Esophagus squamous epithelium (tissue), 5 donors: ENCODE results near the gene FEZ2. TPM values are rescaled to one million over a fixed set of nuclear protein-coding genes. Genes with fewer than 3 reads are reported as not detected.

Experiments used
- DNase-seq: peaks from one replicate; lab custom pipeline; 2025; lab: John Stamatoyannopoulos, UW
- H3K27ac ChIP-seq, 4 donors: fragments of 200-600 bp; sonication (generic); one replicate each; pipeline ENCODE4 v1.5.1; 2016 to 2019; ENCODE audit warnings: mild to moderate bottlenecking in 1 of 4
- H3K27me3 ChIP-seq, 4 donors: fragments of 200-600 bp; sonication (generic); 1 replicate in 3 of 4; 2 replicates in 1 of 4; pipeline versions ENCODE4 v1.5.1 to v1.6.0; 2017 to 2021; ENCODE audit warnings: antibody characterized with exemption in 1 of 4
- H3K36me3 ChIP-seq, 3 donors: fragments of 200-600 bp; sonication (generic); one replicate each; pipeline ENCODE4 v1.5.1; 2016 to 2019
- H3K4me1 ChIP-seq, 3 donors: fragments of 200-600 bp; sonication (generic); one replicate each; pipeline ENCODE4 v1.5.1; 2017 to 2019
- H3K4me3 ChIP-seq, 4 donors: fragments of 200-600 bp; sonication (generic); 1 replicate in 3 of 4; 2 replicates in 1 of 4; pipeline ENCODE4 v1.5.1; 2016 to 2019; ENCODE audit warnings: mild to moderate bottlenecking in 2 of 4, moderate library complexity in 1 of 4
- H3K9me3 ChIP-seq, 3 donors: fragments of 200-600 bp; sonication (generic); one replicate each; pipeline ENCODE4 v1.5.1; 2016 to 2019
- CTCF ChIP-seq, 6 experiments: fragments of 450-650 bp in 4 of 6; fragments of 200-600 bp in 2 of 6; sonication (generic) in 2 of 6; IDR thresholded peaks; one replicate each; pipeline ENCODE4 v1.5.1; 2016 to 2019; ENCODE audit warnings: antibody characterized with exemption in 6 of 6, mild to moderate bottlenecking in 4 of 6, moderate library complexity in 4 of 6
- POLR2A ChIP-seq, 4 donors: fragments of 450-650 bp; IDR thresholded peaks; one replicate each; pipeline ENCODE4 v1.6.1; 2017; ENCODE audit warnings: antibody characterized with exemption in 4 of 4, mild to moderate bottlenecking in 4 of 4, moderate library complexity in 3 of 4
- WGBS, 2 donors: methylation state at CpG; one replicate each; pipeline ENCODE4 v1.1.5; 2018; 5-methylcytosine and 5-hydroxymethylcytosine counted together
- intact Hi-C: fragments of 100-400 bp; cut with DNase I; formaldehyde crosslinking; loops from one replicate; pipeline ENCODE4 v1.15.0; 2022
- total RNA-seq, 4 donors: library from RNA; depleted of rRNA; stranded (reverse); fragments of >200 nt; gene quantifications; one replicate each; pipeline ENCODE4 v1.1.0, GENCODE V29; 2016
- donor health status: DM: yes; HTN: yes; CAD: no.

FEZ2 gene
- total RNA-seq, 4 donors from 2014 or later = 9.2 to 34.9 (median 26.4) TPM

- WGBS, 2 donors = 75 to 80% methylated on average over 3 of the region's 3 CpGs
- H3K27ac ChIP-seq = no peak overlapping the region
- no peaks in the 10 kb centered on the region for H3K9me3 ChIP-seq
- TF ChIP-seq CTCF (IDR thresholded peaks at IDR 0.05) (no peak), POLR2A (IDR thresholded peaks at IDR 0.05) (no peak)
- H3K4me3 ChIP-seq = no peak overlapping the region
- peaks cover 0 to 11% (median 0%) of the 10 kb centered on the region in 3 donors for H3K4me1 ChIP-seq
- DNase-seq = no peak
- intact Hi-C loops = no loop called here
- no peaks in the 10 kb centered on the region for H3K27me3 ChIP-seq
- peaks cover 0 to 31% (median 0%) of the 10 kb centered on the region in 3 donors for H3K36me3 ChIP-seq
Measured at GRCh38 chr2:36530983-36531354, 67.0 kb downstream of the FEZ2 start.

GRCh38 chr2:36530178-36530982, 67.6 kb downstream of the FEZ2 start:
- H3K4me3 ChIP-seq = no peak overlapping the region
- DNase-seq = no peak
- no peaks in the 10 kb centered on the region for H3K27me3 ChIP-seq
- TF ChIP-seq CTCF (IDR thresholded peaks at IDR 0.05) = no peak
- no peak for TF ChIP-seq POLR2A (IDR thresholded peaks at IDR 0.05)
- 89 to 95% methylated on average over 8 to 9 of the region's 9 CpGs for WGBS, 2 donors
- H3K36me3 ChIP-seq = peaks cover 0 to 34% (median 0%) of the 10 kb centered on the region in 3 donors
- intact Hi-C loops = no loop called here
- peaks cover 0 to 11% (median 0%) of the 10 kb centered on the region in 3 donors for H3K4me1 ChIP-seq
- H3K9me3 ChIP-seq = no peaks in the 10 kb centered on the region
- H3K27ac ChIP-seq = no peak overlapping the region

- H3K4me3 ChIP-seq = no peak overlapping the region
- no peak overlapping the region for H3K27ac ChIP-seq
- peaks cover 0 to 49% (median 0%) of the 10 kb centered on the region in 3 donors for H3K36me3 ChIP-seq
- intact Hi-C loops = no loop called here
- H3K4me1 ChIP-seq = peaks cover 0 to 11% (median 0%) of the 10 kb centered on the region in 3 donors
- DNase-seq = no peak
- no peaks in the 10 kb centered on the region for H3K9me3 ChIP-seq
- TF ChIP-seq POLR2A (IDR thresholded peaks at IDR 0.05) (no peak), CTCF (IDR thresholded peaks at IDR 0.05) (no peak)
- WGBS, 2 donors = 72 to 82% methylated on average over 7 of the region's 7 CpGs
- no peaks in the 10 kb centered on the region for H3K27me3 ChIP-seq
Measured at GRCh38 chr2:36528766-36529392, 69.1 kb downstream of the FEZ2 start.

- Histone ChIP-seq H3K4me3 (no peak overlapping the region), H3K36me3 (peaks cover 0 to 55% (median 0%) of the 10 kb centered on the region in 3 donors), H3K27me3 (no peaks in the 10 kb centered on the region), H3K4me1 (peaks cover 0 to 11% (median 0%) of the 10 kb centered on the region in 3 donors), H3K9me3 (no peaks in the 10 kb centered on the region), H3K27ac (no peak overlapping the region)
- DNase-seq = no peak
- WGBS, 2 donors = 75 to 85% methylated on average over 4 of the region's 4 CpGs
- TF ChIP-seq CTCF (IDR thresholded peaks at IDR 0.05) = no peak
- TF ChIP-seq POLR2A (IDR thresholded peaks at IDR 0.05) = no peak
- intact Hi-C loops = no loop called here
Measured at GRCh38 chr2:36528274-36528673, 69.7 kb downstream of the FEZ2 start.

GRCh38 chr2:36526226-36526625, 71.7 kb downstream of the FEZ2 start:
- H3K4me3 ChIP-seq = no peak overlapping the region
- WGBS, 2 donors = 66 to 72% methylated on average over 2 of the region's 2 CpGs
- intact Hi-C loops = no loop called here
- no peaks in the 10 kb centered on the region for H3K27me3 ChIP-seq
- H3K27ac ChIP-seq = no peak overlapping the region
- TF ChIP-seq POLR2A (IDR thresholded peaks at IDR 0.05) (no peak), CTCF (IDR thresholded peaks at IDR 0.05) (no peak)
- peaks cover 0 to 61% (median 10%) of the 10 kb centered on the region in 3 donors for H3K36me3 ChIP-seq
- no peaks in the 10 kb centered on the region for H3K9me3 ChIP-seq
- no peak for DNase-seq
- peaks cover 0 to 11% (median 0%) of the 10 kb centered on the region in 3 donors for H3K4me1 ChIP-seq
